GM10248 (cell line): ENCODE measurements around the gene MBNL2.
"Not testable (repeated sequence)": the region's sequence is repeated elsewhere in the genome, so short reads cannot be mapped to it uniquely, and the experiment has no call there.

ENCODE experiments used
- CTCF ChIA-PET: fragments of 300-600 bp; sonication (Branson Sonifier 250); formaldehyde crosslinking; extraction: SDS; loops from one replicate; lab custom pipeline; 2021; ENCODE audit warnings: antibody characterized with exemption; lab: Yijun Ruan, JAX
- POLR2A ChIA-PET: fragments of 350-650 bp; sonication (Branson Sonifier 250); formaldehyde crosslinking; extraction: SDS; loops from one replicate; lab custom pipeline; 2020; ENCODE audit warnings: antibody characterized with exemption; lab: Yijun Ruan, JAX
- DNase-seq: peaks from one replicate; pipeline ENCODE4 v3.0.0; 2012; ENCODE audit errors: extremely low spot score
- TF ChIP-seq, protein P1 (sequence below): IDR thresholded peaks from 2 replicates; pipeline ENCODE4 v1.5.1; 2012; ENCODE audit warnings: mild to moderate bottlenecking, low read depth; ENCODE audit errors: extremely low read depth, missing control alignments, control extremely low read depth

Gene MBNL2

DNA sequence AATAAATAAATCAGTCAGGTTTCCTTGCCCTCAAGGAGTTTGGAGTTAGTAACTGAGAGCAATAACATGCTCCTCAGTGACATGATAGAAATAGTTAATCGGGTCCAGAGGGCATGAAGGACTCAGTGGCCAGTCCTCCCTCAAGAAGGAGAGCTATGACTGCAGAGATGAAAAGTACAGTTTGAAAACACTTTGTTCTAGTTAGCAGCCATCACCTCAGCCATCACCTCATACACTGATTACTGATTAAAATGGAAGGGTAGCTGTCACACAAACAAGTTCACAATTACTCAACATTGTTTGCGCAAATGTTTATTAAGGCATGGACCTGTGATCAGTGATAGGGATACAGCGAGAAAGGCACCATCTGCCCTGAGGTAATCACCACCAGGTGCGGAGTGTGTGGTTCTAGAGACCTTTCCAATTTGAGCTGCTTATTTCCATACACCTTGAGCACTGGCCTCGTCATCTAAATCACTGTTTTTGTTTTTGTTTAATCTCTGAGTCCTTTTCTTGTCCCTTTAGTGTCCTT lies 126.5 kb downstream of the MBNL2 start:
- no peak for DNase-seq
- ChIA-PET POLR2A (no interaction called here), CTCF (interaction anchor here (1.2 to 5.3 kb wide), 5 partner anchors 10 to 330 kb away, joined by 3 to 39 read pairs (median 3); no protein-coding TSS in a partner anchor)
- TF ChIP-seq, protein P1, sequence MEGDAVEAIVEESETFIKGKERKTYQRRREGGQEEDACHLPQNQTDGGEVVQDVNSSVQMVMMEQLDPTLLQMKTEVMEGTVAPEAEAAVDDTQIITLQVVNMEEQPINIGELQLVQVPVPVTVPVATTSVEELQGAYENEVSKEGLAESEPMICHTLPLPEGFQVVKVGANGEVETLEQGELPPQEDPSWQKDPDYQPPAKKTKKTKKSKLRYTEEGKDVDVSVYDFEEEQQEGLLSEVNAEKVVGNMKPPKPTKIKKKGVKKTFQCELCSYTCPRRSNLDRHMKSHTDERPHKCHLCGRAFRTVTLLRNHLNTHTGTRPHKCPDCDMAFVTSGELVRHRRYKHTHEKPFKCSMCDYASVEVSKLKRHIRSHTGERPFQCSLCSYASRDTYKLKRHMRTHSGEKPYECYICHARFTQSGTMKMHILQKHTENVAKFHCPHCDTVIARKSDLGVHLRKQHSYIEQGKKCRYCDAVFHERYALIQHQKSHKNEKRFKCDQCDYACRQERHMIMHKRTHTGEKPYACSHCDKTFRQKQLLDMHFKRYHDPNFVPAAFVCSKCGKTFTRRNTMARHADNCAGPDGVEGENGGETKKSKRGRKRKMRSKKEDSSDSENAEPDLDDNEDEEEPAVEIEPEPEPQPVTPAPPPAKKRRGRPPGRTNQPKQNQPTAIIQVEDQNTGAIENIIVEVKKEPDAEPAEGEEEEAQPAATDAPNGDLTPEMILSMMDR, result no peak

DNA sequence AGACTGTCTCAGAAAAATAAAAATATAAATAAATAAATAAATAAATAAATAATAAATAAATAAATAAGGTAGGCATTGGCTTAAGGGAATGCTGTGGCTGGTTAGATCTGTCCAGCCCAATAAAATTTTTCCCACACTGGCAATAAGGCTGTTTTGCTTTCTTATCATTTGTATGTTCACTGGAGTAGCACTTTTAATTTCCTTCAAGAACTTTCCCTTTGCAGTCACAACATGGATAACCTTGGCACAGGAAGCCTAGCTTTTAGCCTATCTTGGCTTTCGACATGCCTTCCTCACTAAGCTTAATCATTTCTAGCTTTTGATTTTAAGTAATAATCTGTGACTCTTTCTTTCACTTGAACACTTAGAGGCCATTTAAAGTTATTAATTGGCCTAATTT lies 129.9 kb downstream of the MBNL2 start:
- CTCF ChIA-PET, result interaction anchor here (0.8 to 5.3 kb wide), 5 partner anchors 10 to 1332 kb away, joined by 3 to 39 read pairs (median 5); no protein-coding TSS in a partner anchor
- POLR2A ChIA-PET, DNase-seq: not testable (repeated sequence)

DNA sequence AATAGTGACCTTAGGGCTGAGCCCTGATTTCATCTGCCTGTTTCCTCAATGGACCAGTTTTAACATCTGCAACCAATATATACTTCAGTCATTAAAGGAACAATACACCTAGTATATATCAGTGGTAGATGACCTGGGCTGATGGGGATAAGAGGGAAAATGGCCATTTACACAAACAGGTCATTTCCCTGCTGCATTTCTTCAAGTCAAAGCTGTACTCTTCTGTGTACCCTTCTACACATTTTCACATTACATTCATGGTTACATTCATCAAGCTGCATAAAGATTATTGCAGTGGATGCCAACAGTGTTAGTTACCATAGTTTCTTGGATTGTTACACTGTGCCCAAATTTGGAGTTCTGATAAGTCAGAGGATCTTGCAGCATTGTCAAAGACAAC lies 130.7 kb downstream of the MBNL2 start:
- POLR2A ChIA-PET, result no interaction called here
- DNase-seq, result no peak
- TF ChIP-seq, protein P1, result no peak
- CTCF ChIA-PET, result interaction anchor here (5.3 kb wide), 1 partner anchor 242 kb away, joined by 39 read pairs; no protein-coding TSS in a partner anchor

DNA sequence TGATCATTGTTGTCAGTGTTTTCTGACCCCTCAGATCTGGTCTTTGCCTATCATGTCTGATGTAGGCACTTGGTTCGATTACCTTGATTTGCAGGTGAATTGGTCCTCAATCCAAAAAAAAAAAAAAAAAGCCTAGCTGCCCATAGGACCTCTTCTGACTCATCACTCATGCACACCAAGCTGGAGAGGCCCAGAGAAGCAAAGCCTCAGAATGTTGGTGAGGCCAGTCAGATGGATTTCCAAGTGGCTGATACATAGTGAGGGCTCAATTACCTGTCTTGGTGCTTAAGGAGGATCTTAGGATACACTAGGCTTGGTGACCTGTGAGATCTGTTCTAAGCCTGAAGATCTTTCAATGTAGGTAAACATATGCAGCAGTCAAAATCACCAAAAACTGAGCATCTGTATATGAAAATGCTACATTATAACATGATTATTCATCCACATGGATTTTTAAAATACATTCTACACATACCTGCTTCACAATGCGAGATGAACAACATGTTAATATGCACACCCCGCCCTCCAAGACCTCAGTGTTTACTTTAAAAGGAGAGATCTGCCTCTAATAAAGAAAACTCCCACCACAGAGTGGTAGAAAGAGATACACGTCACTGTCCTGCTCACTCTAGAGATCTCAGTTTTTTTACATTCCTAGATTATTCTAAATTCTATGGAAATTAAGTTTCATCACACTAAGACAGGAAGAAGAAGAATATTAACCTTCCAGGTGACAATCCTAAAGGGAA lies 132.0 kb downstream of the MBNL2 start:
- no peak for DNase-seq
- TF ChIP-seq, protein P1, result no peak
- POLR2A ChIA-PET, result interaction anchor here (0.6 kb wide), 1 partner anchor 249 kb away, joined by 6 read pairs; no protein-coding TSS in a partner anchor
- CTCF ChIA-PET, result interaction anchor here (0.8 to 13.5 kb wide), 2 partner anchors 10 to 243 kb away, joined by 4 to 237 read pairs; no protein-coding TSS in a partner anchor

DNA sequence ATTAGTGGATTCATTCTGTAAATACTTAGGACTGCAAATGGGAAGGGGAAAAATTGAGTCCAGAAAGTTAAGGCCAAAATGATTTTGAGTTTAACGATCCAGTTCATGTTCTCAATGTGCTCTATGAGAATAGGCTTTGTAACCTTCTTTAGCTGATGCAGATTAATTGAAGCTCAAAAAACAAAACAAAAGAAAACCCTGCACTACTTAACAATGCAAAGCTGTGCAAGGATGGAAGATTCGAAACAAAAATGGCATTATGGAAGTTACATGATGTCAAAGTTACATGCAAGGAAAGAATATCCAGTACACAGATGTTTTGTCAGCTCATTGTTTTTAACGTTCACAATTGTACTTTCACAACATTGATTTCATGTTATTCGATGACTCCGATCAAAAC lies 132.7 kb downstream of the MBNL2 start:
- POLR2A ChIA-PET, result no interaction called here
- TF ChIP-seq, protein P1, result no peak
- no peak for DNase-seq
- CTCF ChIA-PET, result interaction anchor here (0.8 to 13.5 kb wide), 2 partner anchors 11 to 243 kb away, joined by 4 to 237 read pairs; no protein-coding TSS in a partner anchor

DNA sequence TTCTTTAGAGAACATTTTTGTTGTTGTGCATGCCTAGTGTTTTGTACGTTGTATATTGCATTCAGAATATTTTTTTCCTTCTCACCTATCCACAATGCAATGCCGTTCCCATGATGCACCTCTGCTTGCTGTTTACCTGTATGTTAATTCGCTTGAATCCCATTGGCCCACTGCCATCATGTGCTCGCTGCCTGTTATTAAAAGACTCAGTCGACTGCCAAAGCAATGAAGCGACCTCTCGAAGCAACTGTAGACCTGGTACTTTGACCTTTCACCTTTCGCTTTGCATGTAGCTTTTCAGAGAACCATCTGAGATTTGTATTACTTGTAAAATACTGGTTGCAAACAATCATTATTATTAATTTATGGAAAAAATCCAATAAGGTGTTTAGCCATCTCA lies 134.5 kb downstream of the MBNL2 start:
- ChIA-PET POLR2A (no interaction called here), CTCF (interaction anchor here (0.9 to 13.5 kb wide), 4 partner anchors 14 to 245 kb away, joined by 3 to 237 read pairs (median 20); no protein-coding TSS in a partner anchor)
- no peak for DNase-seq
- TF ChIP-seq, protein P1, result no peak
